H9 (cell line): ENCODE data around the gene NUP107. TPM values are rescaled to one million over a fixed set of nuclear protein-coding genes. Genes with fewer than 3 reads are reported as not detected.

Source experiments
- DNase-seq: peaks from one replicate; pipeline ENCODE4 v3.0.0-alpha.2; 2017
- H2AFZ ChIP-seq: one replicate; pipeline ENCODE4 v1.6.1; 2013; ENCODE audit warnings: mild to moderate bottlenecking, low read length, control low read depth, moderate library complexity
- H2AK5ac ChIP-seq: 2 replicates; pipeline ENCODE4 v1.6.1; 2013; ENCODE audit warnings: low read length, control low read depth, mixed read lengths; ENCODE audit not compliant: insufficient read length
- H2BK120ac ChIP-seq: one replicate; pipeline ENCODE4 v1.6.1; 2013; ENCODE audit warnings: low read depth, mild to moderate bottlenecking, low read length, control low read depth, inconsistent platforms; ENCODE audit not compliant: poor library complexity, severe bottlenecking
- H2BK12ac ChIP-seq: 2 replicates; pipeline ENCODE4 v1.6.1; 2013; ENCODE audit warnings: low read length, control low read depth, mixed read lengths, low read depth; ENCODE audit not compliant: insufficient read length
- H2BK15ac ChIP-seq: 2 replicates; pipeline ENCODE4 v1.6.1; 2013; ENCODE audit warnings: low read depth, low read length, control low read depth
- H2BK20ac ChIP-seq: one replicate; pipeline ENCODE4 v1.6.1; 2013; ENCODE audit warnings: low read depth, mild to moderate bottlenecking, low read length, control low read depth, inconsistent platforms; ENCODE audit not compliant: poor library complexity, severe bottlenecking
- H2BK5ac ChIP-seq: 2 replicates; pipeline ENCODE4 v1.6.1; 2013; ENCODE audit warnings: low read length, control low read depth, mixed read lengths; ENCODE audit not compliant: insufficient read length
- H3K14ac ChIP-seq: 2 replicates; pipeline ENCODE4 v1.6.1; 2013; ENCODE audit warnings: low read length, control low read depth; ENCODE audit not compliant: insufficient read depth
- H3K18ac ChIP-seq: 2 replicates; pipeline ENCODE4 v1.6.1; 2013; ENCODE audit warnings: low read depth, mild to moderate bottlenecking, mixed read lengths, low read length, control low read depth; ENCODE audit not compliant: insufficient read length
- H3K23ac ChIP-seq: 2 replicates; pipeline ENCODE4 v1.6.1; 2013; ENCODE audit warnings: low read length, control low read depth, mixed read lengths, low read depth; ENCODE audit not compliant: insufficient read length
- H3K23me2 ChIP-seq: 2 replicates; pipeline ENCODE4 v1.6.1; 2013; ENCODE audit warnings: low read depth, mild to moderate bottlenecking, mixed read lengths, low read length, control low read depth; ENCODE audit not compliant: insufficient read length, poor library complexity, severe bottlenecking
- H3K27ac ChIP-seq: 2 replicates; pipeline ENCODE4 v1.5.1; 2013; ENCODE audit warnings: low read length, control low read depth, mixed read lengths, low read depth; ENCODE audit not compliant: insufficient read length
- H3K27me3 ChIP-seq: 2 replicates; pipeline ENCODE4 v1.6.1; 2013; ENCODE audit warnings: low read length, control low read depth, inconsistent platforms; ENCODE audit not compliant: insufficient read depth
- H3K4ac ChIP-seq: 2 replicates; pipeline ENCODE4 v1.6.1; 2013; ENCODE audit warnings: low read depth, mild to moderate bottlenecking, control low read depth, inconsistent platforms, low read length, moderate library complexity
- H3K4me1 ChIP-seq: 2 replicates; pipeline ENCODE4 v1.6.1; 2013; ENCODE audit warnings: low read length, control low read depth, inconsistent platforms; ENCODE audit not compliant: insufficient read depth
- H3K4me2 ChIP-seq: 2 replicates; pipeline ENCODE4 v1.6.1; 2013; ENCODE audit warnings: low read length, control low read depth, mixed read lengths; ENCODE audit not compliant: insufficient read length, insufficient read depth
- H3K56ac ChIP-seq: 2 replicates; pipeline ENCODE4 v1.6.1; 2013; ENCODE audit warnings: low read depth, mild to moderate bottlenecking, mixed read lengths, low read length, control low read depth; ENCODE audit not compliant: insufficient read length
- H3K79me1 ChIP-seq: 2 replicates; pipeline ENCODE4 v1.6.1; 2013; ENCODE audit warnings: low read depth, mild to moderate bottlenecking, moderate library complexity, low read length, control low read depth, inconsistent platforms; ENCODE audit not compliant: insufficient read depth, poor library complexity, severe bottlenecking
- H3K79me2 ChIP-seq: 2 replicates; pipeline ENCODE4 v1.6.1; 2013; ENCODE audit warnings: low read length, control low read depth, inconsistent platforms; ENCODE audit not compliant: insufficient read depth
- H3K9ac ChIP-seq: 2 replicates; pipeline ENCODE4 v1.6.1; 2013; ENCODE audit warnings: low read length, control low read depth, mixed read lengths; ENCODE audit not compliant: insufficient read length; ENCODE audit errors: extremely low read depth
- H3K9me3 ChIP-seq: one replicate; pipeline ENCODE4 v1.6.1; 2013; ENCODE audit warnings: low read depth, low read length, inconsistent platforms; ENCODE audit not compliant: control insufficient read depth
- H3T11ph ChIP-seq: one replicate; pipeline ENCODE4 v1.6.1; 2013; ENCODE audit warnings: mild to moderate bottlenecking, low read length, control low read depth, inconsistent platforms
- H4K20me1 ChIP-seq: one replicate; pipeline ENCODE4 v1.6.1; 2013; ENCODE audit not compliant: control insufficient read depth, insufficient read length, insufficient read depth
- H4K5ac ChIP-seq: 2 replicates; pipeline ENCODE4 v1.6.1; 2013; ENCODE audit warnings: low read depth, mild to moderate bottlenecking, mixed read lengths, low read length, control low read depth; ENCODE audit not compliant: insufficient read length
- H4K8ac ChIP-seq: replicated peaks from 2 replicates; pipeline ENCODE4 v1.6.1; 2013; ENCODE audit warnings: low read length, control low read depth, mixed read lengths, low read depth; ENCODE audit not compliant: insufficient read length
- H4K91ac ChIP-seq: 2 replicates; pipeline ENCODE4 v1.6.1; 2013; ENCODE audit warnings: low read depth, mild to moderate bottlenecking, moderate library complexity, mixed read lengths, low read length, control low read depth; ENCODE audit not compliant: insufficient read length
- H3K27ac Mint-ChIP-seq, 3 experiments: 2 replicates in 2 of 3; 3 replicates in 1 of 3; pipeline ENCODE4 v1.8.0; 2020 to 2021; ENCODE audit warnings: mixed read lengths in 3 of 3, mild to moderate bottlenecking in 1 of 3, moderate library complexity in 1 of 3
- H3K27me3 Mint-ChIP-seq: 2 replicates; pipeline ENCODE4 v1.8.0; 2021; ENCODE audit warnings: low read depth, mild to moderate bottlenecking, moderate library complexity, mixed read lengths
- H3K36me3 Mint-ChIP-seq, 3 experiments: 2 replicates in 2 of 3; 3 replicates in 1 of 3; pipeline ENCODE4 v1.8.0; 2020 to 2021; ENCODE audit warnings: low read depth in 3 of 3, mixed read lengths in 3 of 3; ENCODE audit not compliant: insufficient read depth in 1 of 3
- H3K4me1 Mint-ChIP-seq, 2 experiments: 2 replicates each; pipeline ENCODE4 v1.8.0; 2020; ENCODE audit warnings: mixed read lengths in 2 of 2
- H3K4me3 Mint-ChIP-seq, 2 experiments: 2 replicates in 1 of 2; 3 replicates in 1 of 2; pipeline ENCODE4 v1.8.0; 2020 to 2021; ENCODE audit warnings: mild to moderate bottlenecking in 2 of 2, mixed read lengths in 2 of 2, moderate library complexity in 1 of 2
- H3K9me3 Mint-ChIP-seq, 2 experiments: 2 replicates in 1 of 2; 3 replicates in 1 of 2; pipeline ENCODE4 v1.8.0; 2020; ENCODE audit warnings: mild to moderate bottlenecking in 2 of 2, mixed read lengths in 2 of 2, moderate library complexity in 1 of 2
- CTCF ChIP-seq: fragments of 200-600 bp; sonication (generic); conservative IDR thresholded peaks from 3 replicates; pipeline ENCODE4 v1.8.0; 2021; ENCODE audit warnings: antibody characterized with exemption, mild to moderate bottlenecking
- WGBS: extraction: QIAGEN DNeasy Blood & Tissue Kit; methylation state at CpG from one replicate; pipeline ENCODE4 v1.1.7; 2013; ENCODE audit warnings: missing lambda C conversion rate, low lambda C conversion rate, mixed read lengths; ENCODE audit not compliant: insufficient read length; ENCODE audit errors: extremely low coverage; 5-methylcytosine and 5-hydroxymethylcytosine counted together
- total RNA-seq: library from RNA; stranded (reverse); gene quantifications from 2 replicates; pipeline ENCODE4 v1.2.1, GENCODE V29; 2021

Gene NUP107
- total RNA-seq, 1 experiment from 2014 or later, result 147 TPM

- WGBS, result no CpG with 5 or more reads among the region's 13 CpGs
- H3K36me3 Mint-ChIP-seq, result no peaks in the 10 kb centered on the region
- H3K9ac ChIP-seq, result no peak overlapping the region
- H4K5ac ChIP-seq, result no peak overlapping the region
- no peaks in the 10 kb centered on the region for H3K9me3 ChIP-seq
- no peak overlapping the region for H3K4me3 Mint-ChIP-seq
- no peak overlapping the region for H3T11ph ChIP-seq
- H3K27me3 Mint-ChIP-seq, result no peaks in the 10 kb centered on the region; the same call in 1 of the 2 replicates
- no peak overlapping the region for H2BK12ac ChIP-seq
- no peak overlapping the region for H3K56ac ChIP-seq
- no peak overlapping the region for H2BK120ac ChIP-seq
- no peaks in the 10 kb centered on the region for H4K20me1 ChIP-seq
- H3K27me3 ChIP-seq, result no peaks in the 10 kb centered on the region
- H4K8ac ChIP-seq, result no peak overlapping the region
- no peaks in the 10 kb centered on the region for H3K79me1 ChIP-seq
- no peaks in the 10 kb centered on the region for H3K4me1 ChIP-seq
- no peak overlapping the region for H3K4ac ChIP-seq
- no peak overlapping the region for H3K14ac ChIP-seq
- H3K23me2 ChIP-seq, result no peaks in the 10 kb centered on the region
- TF ChIP-seq CTCF, result no peak
- no peak overlapping the region for H3K27ac ChIP-seq
- DNase-seq, result no peak
- no peak overlapping the region for H3K4me2 ChIP-seq
- H3K23ac ChIP-seq, result no peak overlapping the region
- no peak overlapping the region for H2BK20ac ChIP-seq
- no peaks in the 10 kb centered on the region for H3K79me2 ChIP-seq
- no peak overlapping the region for H2AK5ac ChIP-seq
- no peak overlapping the region for H4K91ac ChIP-seq
- H2BK15ac ChIP-seq, result no peak overlapping the region
- H2AFZ ChIP-seq, result no peak overlapping the region
- peaks cover 5 to 9% of the 10 kb centered on the region in 2 experiments for H3K4me1 Mint-ChIP-seq
- H3K27ac Mint-ChIP-seq, result no peak overlapping the region
- H2BK5ac ChIP-seq, result no peak overlapping the region
- H3K9me3 Mint-ChIP-seq, result no peaks in the 10 kb centered on the region
- no peak overlapping the region for H3K18ac ChIP-seq
These were observed 103.5 kb downstream of the NUP107 start for GRCh38 chr12:68790081-68790951.
